GM19467 (cell line): ENCODE results near the gene FMN1.

ENCODE experiments used
- ATAC-seq: cut with Tn5 transposase; IDR thresholded peaks from one replicate; pipeline ENCODE4 v1.9.1; 2021; ENCODE audit warnings: mild to moderate bottlenecking, moderate library complexity; ENCODE audit not compliant: unreplicated experiment

The FMN1 gene

GRCh38 chr15:33200444-33200843, 5.9 kb upstream of the FMN1 start:
- ATAC-seq: no peak

DNA sequence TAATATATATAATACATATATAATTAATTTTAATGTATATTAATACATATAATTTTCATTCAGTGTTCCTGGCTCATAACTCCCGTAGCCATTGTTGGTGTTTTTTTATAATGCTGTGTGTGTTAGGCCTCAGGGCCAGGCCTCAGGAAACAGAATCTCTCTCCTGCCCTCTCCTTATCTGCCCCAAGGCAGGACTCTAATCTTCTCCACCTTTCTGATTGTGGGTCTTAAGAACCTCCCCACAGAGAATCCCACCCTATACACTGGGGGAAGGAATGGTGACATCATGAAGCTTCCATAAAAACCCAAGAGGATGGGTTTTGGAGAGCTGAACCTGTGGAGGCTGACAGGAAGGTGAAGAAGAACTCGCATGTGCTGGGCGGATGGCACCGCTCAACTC, 4.0 kb upstream of the FMN1 start:
- no peak for ATAC-seq

DNA sequence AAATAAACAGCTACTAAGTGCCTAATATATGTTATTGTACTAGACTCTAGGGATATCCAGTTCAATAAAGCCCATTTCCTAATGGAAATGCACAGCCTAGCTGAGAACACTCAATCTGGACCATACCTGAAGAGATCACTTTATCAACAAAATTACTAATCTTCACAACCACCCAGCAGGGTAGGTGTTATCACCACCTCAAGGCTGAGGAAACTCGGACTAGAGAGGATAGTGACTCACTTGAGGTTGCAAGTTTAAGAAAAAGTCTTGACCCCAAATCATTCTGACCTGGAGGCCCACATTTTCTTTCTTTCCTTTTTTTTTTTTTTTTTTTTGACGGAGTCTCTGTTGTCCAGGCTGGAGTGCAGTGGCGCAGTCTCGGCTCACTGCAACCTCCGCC, 3.1 kb upstream of the FMN1 start:
- ATAC-seq: no peak

DNA sequence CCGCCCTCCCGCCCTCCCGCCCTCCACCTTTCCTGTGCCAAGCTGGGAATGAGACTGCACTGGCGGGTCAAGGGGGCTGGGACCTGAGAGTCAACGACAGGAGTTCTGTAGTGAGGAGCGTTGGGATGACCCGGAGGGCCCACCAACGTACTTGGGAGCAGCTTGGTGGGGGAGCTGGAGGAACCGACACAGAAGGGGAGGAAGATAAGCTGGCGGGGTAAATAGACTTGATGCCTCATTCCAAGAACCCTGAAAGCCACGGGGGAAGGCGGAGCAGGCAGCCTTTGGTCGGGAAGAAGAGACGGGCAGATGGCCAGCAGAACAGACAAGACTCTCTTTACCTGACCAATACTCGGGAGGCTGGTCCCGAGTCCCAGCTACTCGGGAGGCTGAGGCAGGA, 277 bp downstream of the FMN1 start:
- ATAC-seq: no peak

- ATAC-seq: no peak
Observed at GRCh38 chr15:33191591-33191990, 2.9 kb downstream of the FMN1 start.

GRCh38 chr15:33190539-33190938, 4.0 kb downstream of the FMN1 start:
- ATAC-seq: no peak

DNA sequence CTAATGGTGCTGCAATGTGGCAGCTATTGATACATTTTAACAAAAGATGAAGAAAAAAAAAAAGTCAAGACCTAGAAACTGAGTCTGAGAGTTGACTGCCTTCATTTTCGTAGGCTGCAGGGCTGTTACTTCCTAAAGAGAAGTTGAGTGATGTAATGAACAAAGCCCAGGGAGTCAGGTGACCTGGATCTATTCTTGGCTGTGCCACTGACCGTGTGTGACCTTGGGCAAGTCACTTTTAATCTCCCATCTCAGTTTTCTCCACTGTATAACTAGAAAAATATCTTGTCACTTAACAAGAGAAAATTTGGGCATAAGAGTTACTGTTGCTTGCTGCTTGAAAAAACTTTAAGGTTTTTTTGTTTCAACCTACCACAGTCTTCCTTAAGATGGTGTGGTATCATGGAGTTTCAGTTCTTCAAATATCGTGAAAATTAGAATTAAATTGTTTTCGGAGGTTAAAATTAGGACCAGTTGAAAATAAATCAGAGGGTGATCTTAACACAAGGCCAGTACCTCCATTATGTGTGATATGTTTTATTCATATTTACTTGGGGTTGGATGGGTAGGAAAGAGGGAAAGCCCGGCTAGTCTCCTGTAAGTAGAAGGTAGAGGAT, 5.8 kb downstream of the FMN1 start:
- no peak for ATAC-seq

DNA sequence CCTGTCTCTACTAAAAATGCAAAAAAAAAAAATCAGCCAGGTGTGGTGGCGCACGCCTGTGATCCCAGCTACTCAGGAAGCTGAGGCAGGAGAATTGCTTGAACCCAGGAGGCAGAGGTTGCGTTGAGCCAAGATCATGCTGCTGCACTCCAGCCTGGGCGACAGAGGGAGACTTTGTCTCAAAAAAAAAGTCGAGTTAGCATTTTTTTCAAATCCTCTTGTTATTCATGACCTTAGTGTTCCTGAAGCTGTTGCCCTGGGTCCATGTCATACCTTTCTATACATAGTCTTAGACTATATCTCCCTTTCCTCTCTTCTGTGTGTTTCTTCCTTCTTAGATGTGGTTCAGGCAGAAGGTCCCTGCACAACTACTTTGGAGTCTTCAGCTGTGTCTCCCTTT, 6.4 kb downstream of the FMN1 start:
- no peak for ATAC-seq

DNA sequence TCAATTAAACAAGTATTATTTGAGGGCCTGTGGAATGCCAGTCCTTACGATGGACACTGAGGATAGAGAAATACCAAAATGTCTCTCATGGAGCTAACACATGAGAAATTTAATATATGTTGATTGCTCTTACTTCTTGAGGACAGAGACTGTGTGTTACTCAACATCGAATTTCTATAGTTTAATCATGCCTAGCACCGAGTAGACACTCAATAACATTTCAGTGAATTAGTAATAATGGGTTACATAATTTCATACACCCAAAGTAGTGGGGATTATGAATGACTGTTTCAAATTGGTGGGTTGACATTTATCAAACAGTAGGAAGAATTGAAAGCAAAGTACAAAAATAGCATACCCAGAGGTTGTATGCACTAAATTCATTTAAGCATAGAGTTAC, 11.2 kb downstream of the FMN1 start:
- no peak for ATAC-seq

- no peak for ATAC-seq
Observed at GRCh38 chr15:33182926-33183325, 11.6 kb downstream of the FMN1 start.

DNA sequence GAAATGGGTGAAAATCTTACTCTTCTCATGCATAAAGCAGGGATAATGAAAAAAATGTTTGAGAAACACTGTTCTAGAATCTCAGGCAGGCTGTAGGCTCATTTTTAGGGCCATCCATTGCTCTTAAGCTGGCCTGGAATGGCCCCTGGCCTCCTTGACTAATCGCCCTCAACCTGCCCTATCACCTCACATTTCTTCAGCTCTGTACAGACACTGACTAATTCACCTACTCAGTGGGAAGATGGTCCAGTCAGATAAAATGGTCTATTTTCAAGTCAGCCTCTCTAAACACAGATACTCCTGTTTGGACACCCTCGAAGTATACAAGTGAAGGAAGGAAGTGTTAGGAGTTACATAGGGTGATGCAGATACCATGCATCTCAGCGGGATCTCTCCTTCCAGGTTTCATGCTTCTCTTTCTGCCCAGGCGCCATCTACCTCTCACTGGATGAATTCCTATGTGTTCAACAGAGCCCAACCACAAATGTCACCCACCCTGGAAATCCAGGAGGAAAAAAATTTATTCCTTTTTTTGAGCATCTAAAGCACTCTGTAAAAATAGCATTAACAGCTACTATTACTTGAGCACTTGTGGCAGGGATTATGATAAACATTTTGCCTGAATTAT, 12.1 kb downstream of the FMN1 start:
- ATAC-seq: no peak

DNA sequence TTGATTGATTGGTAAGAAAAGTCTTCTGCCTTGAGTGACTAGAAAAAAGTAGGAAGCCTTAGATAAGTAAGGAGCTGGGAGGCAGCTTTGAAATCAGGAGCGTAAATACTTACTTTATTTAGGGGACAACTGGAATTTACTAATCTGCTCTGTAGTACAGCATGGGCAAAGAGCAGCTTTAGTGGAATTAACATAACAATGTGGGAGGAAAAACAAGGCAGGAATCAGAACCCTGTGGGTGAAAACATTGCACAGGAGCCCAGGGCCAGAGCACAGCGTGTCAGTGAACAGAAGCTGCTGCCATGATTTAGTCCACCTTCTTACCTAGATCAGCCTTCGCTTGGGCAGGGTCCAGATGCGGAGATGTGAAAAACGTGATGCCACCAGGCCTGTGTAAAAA, 14.6 kb downstream of the FMN1 start:
- no peak for ATAC-seq

- ATAC-seq: no peak
Observed at GRCh38 chr15:33171202-33171601, 23.3 kb downstream of the FMN1 start.

DNA sequence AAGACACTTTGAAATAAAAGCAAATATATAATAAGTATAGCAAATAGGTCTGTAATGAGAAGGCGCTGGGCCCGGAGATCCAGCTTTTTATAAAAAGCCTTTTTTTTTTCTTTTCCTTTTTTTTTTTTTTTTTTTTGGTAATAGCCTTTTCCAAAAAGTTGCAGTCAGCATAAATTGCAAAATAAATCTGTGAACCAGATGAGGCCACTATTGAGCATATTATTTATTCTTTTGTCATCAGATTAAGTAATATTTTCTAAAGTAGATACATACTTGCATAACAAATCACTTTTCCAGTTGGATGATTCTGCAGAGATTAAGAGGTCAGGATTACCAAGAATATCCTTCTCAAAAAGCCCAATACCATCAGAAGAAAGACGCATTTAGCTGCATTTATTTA, 24.9 kb downstream of the FMN1 start:
- ATAC-seq: no peak

DNA sequence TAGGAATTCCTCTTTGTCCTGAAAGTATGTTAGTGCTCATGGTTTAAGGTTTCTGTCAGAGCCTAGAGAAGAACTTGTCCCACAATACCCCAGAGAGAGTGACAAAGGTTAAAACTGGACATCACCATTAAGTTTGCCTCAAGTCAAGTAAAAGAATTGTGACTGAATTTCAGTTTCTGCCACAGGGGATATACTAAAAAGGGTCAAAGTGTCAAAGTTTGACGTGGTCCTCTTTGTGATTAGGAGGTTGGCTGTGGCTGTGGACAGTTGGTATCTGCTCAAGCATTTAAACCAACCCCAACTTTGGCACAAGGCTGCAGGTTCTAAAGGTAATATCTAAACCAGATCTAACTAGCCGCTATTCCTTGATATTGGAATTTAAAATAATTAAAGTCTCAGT, 26.1 kb downstream of the FMN1 start:
- ATAC-seq: no peak

DNA sequence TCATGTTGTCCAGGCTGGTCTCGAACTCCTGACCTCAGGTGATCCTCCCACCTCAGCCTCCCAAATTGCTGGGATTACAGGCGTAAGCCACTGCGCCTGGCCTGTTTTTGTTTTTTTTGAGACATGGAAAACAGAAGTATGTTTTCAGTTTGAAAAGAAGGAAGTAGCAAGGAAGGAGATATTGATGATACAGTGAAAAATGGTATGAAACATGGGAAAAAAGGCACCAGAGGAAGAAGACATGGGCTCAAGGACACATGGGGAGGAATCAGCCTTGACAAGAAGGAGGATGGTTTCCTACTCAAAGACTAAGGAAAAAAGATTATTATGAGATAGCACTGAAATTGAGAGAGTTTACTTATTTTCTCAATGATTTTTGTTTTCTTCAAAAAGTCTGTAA, 30.7 kb downstream of the FMN1 start:
- ATAC-seq: no peak

- ATAC-seq: no peak
Observed at GRCh38 chr15:33161209-33161608, 33.3 kb downstream of the FMN1 start.

DNA sequence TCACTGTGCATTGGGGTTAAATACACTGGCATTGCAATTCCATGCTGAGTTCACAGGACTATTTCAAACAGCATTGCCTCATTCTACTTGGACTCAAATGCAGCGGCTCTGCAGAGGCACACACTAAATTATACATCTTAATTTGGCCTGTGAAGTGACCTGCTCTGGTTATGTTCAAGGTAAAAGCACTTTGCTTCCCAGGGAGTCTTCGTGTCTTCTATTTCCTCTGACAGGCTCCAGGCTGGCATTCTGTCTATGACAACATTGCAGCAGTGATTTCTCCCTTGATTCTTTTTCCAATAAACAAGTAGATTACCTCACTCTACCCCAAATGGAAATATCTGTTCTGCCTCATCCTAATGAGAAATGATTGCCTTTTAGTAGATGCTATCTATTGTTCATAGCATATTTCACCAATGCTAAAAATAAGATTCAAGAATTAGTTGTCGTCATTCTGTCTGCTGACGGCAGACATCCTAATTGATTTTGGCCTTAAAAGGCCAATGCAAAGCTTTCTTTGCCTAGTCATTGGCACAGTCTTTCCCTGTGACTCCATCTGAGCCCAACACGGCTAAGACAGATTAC, 33.8 kb downstream of the FMN1 start:
- no peak for ATAC-seq

DNA sequence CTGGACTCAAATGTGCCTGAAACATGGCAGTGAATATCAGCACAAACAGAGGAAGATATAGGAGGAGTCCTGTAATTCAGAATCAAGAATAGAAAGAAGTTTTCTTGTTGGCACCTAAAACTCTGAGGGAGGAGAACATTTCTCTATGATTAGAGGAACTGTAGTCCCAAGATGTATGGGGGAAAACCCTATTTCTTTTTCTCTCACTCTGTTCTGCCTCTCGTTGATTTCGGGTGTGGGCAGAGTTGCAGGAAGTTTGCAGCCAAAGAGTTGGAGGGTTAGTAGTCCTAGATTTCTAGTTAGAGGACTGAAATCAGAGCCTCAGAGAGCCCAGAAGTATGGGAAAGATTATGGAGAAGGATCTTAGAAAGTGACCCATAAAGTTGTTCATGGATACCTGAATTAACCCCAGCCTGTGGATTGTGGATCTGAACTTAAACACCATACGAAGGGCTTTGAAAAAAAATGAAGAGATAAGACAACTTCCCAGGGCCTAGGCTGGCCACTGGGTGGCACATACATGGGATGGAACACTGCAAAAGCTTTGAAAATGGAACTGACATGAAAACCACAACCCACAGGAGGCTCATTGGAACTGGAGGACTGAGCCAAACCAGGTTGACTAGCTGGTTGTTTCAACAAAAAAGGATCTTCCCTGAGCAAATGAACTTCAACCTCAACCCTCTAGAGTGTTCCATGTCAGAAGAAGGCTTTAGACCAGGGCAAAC, 34.6 kb downstream of the FMN1 start:
- no peak for ATAC-seq

GRCh38 chr15:33158366-33158765, 36.1 kb downstream of the FMN1 start:
- no peak for ATAC-seq

DNA sequence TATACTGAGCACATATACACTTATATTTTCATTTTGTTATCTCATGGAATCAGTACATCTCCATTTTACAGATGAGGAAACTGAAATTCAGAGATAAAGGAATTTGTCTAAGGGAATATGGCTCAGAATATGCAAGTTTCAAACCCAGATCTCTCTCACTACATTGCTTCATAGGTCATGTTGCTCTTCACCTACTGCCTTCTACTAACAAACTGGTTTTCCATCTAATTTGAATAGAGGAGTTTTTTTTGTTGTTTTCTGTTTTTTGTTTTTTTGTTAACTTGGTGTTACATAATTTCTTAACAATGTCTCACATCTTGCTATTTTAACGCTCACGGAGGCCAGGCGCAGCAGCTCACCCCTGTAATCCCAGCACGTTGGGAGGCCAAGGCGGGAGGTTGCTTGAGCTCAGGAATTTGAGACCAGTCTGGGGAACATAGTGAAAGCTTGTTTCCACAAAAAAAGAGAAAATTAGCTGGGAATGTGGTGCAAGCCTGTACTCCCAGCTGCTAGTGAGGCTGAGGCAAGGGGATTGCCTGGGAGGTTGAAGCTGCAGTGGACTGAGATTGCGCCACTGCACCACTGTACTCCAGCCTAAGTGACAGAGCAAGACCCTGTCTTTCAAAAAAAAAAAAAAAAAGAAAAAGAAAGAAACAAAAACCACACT, 37.0 kb downstream of the FMN1 start:
- ATAC-seq: no peak
